ENCODE measurements around the gene SALL1. TPM values are rescaled to one million over a fixed set of nuclear protein-coding genes. Genes with fewer than 3 reads are reported as not detected.
A peak's percentile ranks its signal among the peaks of the same experiment; 100 is the strongest.

Gene SALL1
- 0.07 TPM for polyA plus RNA-seq (2013, experiment 1 of 2; ENCODE audit: insufficient read length)
- polyA plus RNA-seq (2013, experiment 2 of 2; ENCODE audit: insufficient read length), result 0.05 TPM

DNA sequence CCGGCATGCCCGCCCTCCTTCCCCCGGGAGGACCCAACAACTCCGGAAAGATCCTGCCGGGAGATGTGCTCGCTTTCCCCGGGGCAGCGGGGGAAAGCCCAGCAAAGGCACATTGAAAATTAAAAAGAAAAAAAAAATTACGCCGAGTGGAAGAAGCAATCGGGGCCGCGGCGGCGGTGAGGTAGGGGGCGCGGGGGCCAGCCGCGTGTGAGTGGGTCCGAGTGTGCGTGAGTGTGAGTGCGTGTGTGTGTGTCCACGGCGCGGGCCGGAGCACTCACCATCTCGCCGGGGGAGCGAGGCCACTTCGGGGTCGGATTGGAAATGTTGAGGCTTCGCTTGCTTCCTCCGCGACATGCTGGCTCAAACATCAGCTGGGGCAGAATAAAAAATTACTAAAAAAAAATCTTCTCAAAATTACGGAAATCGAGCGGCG lies at the start of gene SALL1:
TSS of gene SALL1 (minus strand) at position 383 of the 433 bp plus-strand sequence. CDS start at position 354, 29 bp downstream.
- DNase-seq, result no peak

DNA sequence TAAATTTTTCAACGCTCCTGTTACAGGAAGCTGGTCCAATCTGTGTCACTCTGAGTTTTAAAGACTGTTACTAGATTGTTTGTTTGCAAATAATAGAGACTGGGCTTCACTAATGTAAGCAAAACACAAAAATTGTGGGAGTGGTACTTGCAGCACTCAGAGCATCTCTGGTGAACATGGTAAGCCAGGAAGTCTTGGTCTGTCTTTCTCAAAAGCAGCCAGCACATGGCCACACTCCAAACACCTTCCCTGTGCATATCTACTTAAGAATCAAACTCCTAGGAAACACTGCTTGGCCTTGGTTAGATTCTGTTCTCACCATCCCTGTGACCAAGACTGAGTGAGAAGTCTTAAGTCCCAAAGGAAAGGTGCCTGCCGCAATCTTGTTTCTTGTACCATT lies 49.7 kb upstream of the SALL1 start:
- no peak for DNase-seq

GRCh38 chr16:51197953-51198748 lies 47.1 kb upstream of the SALL1 start:
- DNase-seq, result no peak

DNA sequence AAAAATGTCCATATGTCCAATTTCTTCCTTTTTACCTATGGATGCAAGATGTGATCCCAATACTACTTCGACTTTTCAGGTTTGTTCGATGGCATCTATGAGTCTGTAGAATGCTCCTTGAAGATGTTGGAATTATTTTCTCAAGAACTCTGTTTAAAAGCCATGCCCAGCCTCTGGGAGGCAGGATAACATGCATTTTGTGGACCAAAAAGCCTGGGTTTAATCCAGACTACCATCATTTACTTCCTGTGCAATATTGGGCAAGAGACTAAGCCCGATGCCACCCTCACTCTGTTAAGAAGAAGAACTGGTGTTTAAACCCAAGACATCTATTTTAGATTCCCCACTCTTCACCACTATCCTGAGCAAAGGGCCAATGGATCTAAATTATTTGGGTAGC lies 42.8 kb upstream of the SALL1 start:
- no peak for DNase-seq

- DNase-seq, result peak; percentile 6
These were observed 33.8 kb upstream of the SALL1 start for GRCh38 chr16:51184702-51185433.

GRCh38 chr16:51181503-51181811 lies 30.4 kb upstream of the SALL1 start:
- DNase-seq, result peak; percentile 17

DNA sequence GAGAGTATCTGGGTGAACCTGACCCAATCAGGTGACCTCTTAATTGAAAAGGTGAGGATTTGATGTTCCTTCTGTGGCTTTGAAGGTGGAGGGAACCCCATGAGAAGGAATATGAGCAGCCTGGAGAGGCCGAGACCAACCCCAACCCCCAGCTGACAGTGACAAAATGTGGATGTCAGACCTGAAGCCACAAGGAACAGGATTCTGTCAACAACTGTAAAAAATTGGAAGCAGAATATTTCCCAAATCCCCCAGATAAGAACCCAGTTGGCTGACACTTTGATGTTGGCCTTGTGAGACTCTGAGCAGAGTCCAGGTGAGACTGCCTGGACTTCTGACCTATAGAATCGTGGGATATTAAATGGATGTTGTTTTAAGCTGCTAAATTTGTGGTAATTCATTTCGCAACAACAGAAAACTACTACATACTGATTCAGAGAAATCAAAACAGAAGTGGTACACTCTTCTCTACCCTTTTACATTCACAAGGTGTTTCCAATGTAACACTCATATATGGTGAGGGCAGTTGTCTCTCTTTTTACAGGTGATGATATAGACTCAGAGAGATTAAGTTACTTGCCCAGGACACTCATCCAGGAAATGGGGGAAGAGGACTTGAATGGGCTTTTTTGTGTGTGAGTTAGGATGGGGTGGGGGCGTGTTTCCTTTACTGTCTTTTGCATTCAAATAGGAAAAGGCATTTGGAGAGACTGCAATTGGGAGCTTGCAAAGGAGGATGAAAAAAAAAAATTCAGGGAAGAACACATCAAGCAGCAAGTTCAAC lies 29.8 kb upstream of the SALL1 start:
- no peak for DNase-seq

DNA sequence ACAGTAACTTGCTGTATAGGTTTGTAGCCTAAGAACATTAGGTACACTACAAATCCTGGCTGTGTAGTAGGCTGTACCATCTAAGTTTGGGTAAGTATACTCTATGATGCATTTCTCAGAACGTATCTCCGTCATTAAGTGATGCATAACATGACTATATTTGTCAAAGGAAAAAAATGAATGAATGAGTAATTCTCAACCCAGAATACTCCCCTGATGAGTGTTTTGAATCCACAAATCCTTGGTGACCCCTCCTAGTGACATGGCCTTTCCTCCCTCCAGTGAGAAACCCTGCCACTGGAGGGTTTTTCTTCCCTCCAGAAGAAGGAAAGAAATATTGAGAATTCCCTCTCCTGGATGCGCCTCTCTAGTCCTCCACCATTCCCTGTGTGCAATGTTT lies 24.0 kb upstream of the SALL1 start:
- peak; percentile 41 for DNase-seq

DNA sequence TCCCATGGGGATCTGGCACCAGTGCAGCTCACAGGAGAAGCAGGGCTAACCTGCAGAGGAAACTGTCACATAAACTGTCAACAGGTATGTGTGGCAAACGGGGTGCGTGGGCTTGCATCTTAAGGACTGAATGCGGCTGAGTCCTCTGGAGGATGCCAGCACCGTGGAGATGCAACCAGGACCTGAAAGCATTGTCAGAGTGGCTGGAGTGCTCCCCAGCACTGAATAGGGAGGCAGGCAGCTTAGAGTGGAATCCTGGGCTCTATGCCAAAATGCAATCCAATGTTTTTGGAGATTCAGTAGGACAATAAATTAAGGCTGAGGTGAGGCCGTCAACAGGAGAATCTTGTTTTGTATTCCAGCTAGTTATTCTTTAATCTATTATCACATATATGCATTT lies 21.3 kb upstream of the SALL1 start:
- DNase-seq, result no peak

DNA sequence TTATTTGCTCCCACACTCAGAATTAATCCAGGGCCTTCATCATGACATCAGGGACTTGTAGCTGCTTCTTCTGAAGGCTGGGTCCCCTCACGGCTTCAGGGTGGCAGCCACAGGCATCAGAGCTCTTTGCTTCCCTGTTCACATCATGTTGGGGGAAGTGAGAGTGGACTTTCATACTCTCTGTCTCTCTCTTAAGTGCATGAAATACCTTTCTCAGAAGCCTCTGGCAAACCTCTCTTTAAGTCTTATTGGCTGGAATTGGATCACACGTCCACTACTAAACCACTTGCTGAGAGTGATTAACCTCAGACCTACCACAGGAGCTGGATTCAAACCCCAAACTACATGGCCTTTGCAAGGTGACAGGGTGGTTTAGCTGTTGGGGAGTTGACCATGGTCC lies 17.7 kb upstream of the SALL1 start:
- no peak for DNase-seq

GRCh38 chr16:51167170-51167895 lies 16.3 kb upstream of the SALL1 start:
- no peak for DNase-seq

DNA sequence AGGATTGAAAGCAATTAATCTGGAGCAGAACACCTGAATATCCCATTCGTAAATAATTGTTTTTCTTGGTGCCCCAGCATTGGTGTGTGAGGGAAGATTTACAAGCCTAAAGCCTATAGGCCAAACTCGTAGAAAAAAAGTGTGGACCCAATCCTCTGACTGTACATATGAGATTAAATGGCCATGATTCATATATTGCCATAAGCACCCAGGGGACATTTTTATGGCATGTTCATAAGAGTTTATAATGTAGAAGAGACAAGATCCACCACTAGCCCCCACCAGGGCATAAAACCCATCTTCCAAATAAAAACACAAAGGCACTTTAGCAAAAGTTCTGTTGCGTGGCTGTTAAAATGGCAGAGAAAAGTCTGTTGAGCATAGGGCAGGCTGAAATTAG lies 15.5 kb upstream of the SALL1 start:
- DNase-seq, result peak; percentile 71

DNA sequence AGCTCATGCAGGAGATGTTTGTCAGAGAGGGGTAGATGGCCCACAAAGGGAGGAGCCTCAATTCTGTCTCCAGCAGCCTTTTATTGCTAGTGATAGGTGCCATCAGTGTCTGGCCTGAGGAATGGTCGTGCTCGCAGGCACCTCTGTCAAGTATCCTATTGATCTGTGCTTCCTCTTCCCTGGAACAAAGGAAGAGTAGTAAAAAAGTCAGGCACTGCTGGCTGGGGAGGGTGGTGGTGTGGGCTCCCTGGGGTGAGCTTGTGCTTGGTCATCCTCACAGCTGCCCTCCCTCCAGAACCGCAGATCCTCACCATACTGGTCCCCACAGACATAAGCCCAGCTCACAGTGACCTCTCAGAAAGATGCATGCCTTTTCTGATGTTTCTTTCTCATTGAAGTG lies 15.0 kb upstream of the SALL1 start:
- peak; percentile 9 for DNase-seq

GRCh38 chr16:51165043-51165442 lies 14.0 kb upstream of the SALL1 start:
- DNase-seq, result no peak

GRCh38 chr16:51164574-51164973 lies 13.5 kb upstream of the SALL1 start:
- no peak for DNase-seq

DNA sequence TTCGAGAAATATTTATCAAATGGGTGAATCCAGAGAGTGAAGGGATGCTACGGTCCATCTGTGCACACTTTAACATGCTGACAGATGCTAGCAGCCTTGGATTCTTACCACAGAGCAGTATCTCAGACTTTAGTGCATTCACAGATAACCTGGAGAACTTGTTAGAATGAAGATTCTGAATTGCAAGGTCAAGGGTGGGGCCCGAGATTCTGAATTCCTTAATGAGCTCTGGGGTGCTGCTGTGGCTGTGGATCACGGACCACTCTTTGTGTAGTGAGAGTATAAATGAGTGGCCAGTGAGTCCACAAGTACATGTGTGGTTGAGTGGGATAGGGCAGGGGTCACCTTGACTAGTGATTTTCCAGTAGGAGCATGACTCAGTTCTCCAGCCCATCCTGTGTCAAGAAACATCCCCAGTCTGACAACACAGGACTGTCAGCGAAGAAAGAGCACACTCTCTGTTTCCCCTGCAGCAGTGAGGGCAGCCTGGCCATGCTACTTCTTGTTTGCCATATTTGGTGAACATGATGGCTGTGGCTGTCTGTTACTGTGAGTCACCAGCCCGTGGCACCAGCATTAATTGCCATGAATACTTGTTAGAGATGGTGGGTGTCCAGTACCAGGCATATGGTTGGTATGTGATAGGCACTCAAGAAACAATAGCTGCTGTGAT lies 13.0 kb upstream of the SALL1 start:
- DNase-seq, result peak; percentile 53

- peak; percentile 19 for DNase-seq
These were observed 12.3 kb upstream of the SALL1 start for GRCh38 chr16:51163366-51163765.

- DNase-seq, result no peak
These were observed 10.5 kb upstream of the SALL1 start for GRCh38 chr16:51161440-51162195.

GRCh38 chr16:51159865-51160264 lies 8.8 kb upstream of the SALL1 start:
- DNase-seq, result no peak

DNA sequence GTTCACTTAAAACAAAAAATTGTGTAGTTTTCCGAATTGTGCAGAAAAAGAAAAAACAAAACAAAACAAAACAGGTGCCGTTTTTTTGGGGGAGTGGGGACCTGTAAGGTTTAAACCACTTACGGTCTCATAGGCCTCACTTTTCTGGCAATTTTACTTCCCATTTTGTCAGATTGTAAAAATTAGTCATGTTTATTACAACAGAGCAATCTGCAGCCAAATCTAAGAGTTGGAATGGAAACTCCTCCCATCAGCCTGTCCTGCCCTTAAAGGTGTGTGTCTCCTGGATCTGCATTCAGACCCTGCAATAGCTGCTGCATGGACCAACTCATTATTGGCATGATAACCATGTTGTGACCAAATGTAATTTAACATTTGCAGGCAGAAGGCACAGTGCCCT lies 8.2 kb upstream of the SALL1 start:
- no peak for DNase-seq

- no peak for DNase-seq
These were observed 6.6 kb upstream of the SALL1 start for GRCh38 chr16:51157698-51158097.

All from fibroblast of skin of back (primary cell).